ENCODE data around the gene WDR6. TPM values are rescaled to one million over a fixed set of nuclear protein-coding genes. Genes with fewer than 3 reads are reported as not detected.

Gene WDR6
- total RNA-seq, 1 donor from 2014 or later, result 409 TPM

DNA sequence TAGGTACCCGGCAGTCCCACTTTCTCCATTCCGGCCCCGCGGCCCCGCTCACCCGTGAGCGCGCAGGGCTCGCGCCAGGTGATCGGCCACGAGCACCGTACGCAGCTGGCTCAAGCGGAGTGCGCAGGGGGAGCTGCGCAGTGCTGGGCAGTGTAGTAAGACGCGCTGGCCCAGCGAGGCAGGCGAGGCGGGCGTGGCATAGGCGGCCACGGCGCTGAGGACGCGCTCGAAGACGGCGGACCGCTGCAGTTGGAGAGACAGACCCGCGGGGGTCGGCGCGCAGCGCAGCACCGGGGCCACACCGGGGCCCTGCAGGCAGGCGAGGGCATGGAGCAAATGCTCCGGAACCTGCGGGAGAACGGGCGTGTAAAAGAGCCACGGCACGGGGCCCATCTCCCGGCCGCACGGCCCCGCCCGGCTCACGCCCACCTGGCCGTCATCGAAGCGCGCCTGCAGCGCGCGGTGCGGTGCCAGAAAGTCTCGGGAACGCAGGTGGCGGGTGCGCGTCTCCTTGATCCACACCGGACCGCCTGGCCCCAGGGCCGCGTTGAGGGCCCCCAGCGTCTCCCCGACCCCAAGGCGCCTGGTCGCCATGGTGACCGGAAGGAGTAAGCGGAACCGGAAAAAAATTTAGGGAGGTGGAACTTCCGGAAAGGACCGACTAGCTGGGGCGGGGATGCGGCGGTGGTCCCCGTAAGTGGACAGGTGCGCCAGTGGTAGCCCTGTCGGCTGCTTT, 10.9 kb downstream of the WDR6 start, which contains the start of gene DALRD3:
Gene DALRD3 (minus strand): TSS at position 610 of the 736 bp plus-strand sequence. CDS start 16 bp downstream, at position 594.
- peak within 1 kb of the TSS; percentile 94 for H3K4me3 Mint-ChIP-seq
- peak in 1 of 2 experiments; percentile 72 for DNase-seq (ENCODE audit: low spot score in 2 of 2, unreplicated experiment in 2 of 2)

DNA sequence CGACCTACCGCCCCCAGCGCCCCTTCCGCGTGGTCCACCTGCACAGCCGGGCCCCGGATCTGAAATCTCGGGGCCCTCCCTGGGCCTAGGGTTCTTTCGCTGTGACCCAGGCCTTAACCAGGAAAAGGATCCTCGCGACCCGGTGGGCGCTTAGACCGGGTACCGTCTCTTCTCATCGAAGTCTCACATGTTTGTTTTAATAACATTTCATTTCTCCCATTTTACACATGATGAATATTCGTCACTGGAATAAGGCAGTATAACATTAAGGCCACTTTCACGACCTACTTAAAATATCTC, 11.5 kb downstream of the WDR6 start:
- H3K9me3 Mint-ChIP-seq, result no peaks in the 10 kb centered on the region
- DNase-seq (ENCODE audit: low spot score in 2 of 2, unreplicated experiment in 2 of 2), result no peak

More for the DNA sequence above, 10.9 kb downstream of the WDR6 start, which contains the start of gene DALRD3:
- no peaks in the 10 kb centered on the region for H3K9me3 Mint-ChIP-seq
- H3K36me3 Mint-ChIP-seq, result peaks cover 13% of the 10 kb centered on the region
- no peaks in the 10 kb centered on the region for H3K27me3 Mint-ChIP-seq (ENCODE audit: low read depth)
- H3K27ac Mint-ChIP-seq, result peak within 1 kb of the TSS; percentile 93
- H3K4me1 Mint-ChIP-seq, result peaks cover 33% of the 10 kb centered on the region
- TF ChIP-seq, protein P1, sequence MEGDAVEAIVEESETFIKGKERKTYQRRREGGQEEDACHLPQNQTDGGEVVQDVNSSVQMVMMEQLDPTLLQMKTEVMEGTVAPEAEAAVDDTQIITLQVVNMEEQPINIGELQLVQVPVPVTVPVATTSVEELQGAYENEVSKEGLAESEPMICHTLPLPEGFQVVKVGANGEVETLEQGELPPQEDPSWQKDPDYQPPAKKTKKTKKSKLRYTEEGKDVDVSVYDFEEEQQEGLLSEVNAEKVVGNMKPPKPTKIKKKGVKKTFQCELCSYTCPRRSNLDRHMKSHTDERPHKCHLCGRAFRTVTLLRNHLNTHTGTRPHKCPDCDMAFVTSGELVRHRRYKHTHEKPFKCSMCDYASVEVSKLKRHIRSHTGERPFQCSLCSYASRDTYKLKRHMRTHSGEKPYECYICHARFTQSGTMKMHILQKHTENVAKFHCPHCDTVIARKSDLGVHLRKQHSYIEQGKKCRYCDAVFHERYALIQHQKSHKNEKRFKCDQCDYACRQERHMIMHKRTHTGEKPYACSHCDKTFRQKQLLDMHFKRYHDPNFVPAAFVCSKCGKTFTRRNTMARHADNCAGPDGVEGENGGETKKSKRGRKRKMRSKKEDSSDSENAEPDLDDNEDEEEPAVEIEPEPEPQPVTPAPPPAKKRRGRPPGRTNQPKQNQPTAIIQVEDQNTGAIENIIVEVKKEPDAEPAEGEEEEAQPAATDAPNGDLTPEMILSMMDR (IDR thresholded peaks at IDR 0.05; ENCODE audit: unreplicated experiment), result no peak

DNA sequence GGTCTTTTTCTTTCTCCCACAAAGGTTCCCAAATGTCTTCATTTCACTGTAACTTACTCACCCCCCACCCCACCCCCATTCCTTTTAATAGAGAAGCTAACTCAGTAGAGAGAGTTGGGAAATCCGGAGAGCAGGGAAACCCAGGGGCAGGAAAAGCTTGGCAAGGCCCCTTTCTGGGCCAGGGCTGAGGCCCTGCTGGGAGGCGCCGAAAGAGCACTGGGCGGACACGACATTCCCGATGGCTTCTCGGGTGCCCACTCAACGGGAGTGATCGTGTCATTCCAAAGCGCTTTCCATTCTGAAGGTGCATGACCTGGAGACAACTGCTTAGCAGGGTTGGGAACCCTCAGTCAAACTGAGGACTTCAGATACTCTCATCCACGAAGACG, 12.7 kb downstream of the WDR6 start:
- Mint-ChIP-seq H3K36me3 (peaks cover 13% of the 10 kb centered on the region), H3K27me3 (ENCODE audit: low read depth) (no peaks in the 10 kb centered on the region)
- DNase-seq (ENCODE audit: low spot score in 2 of 2, unreplicated experiment in 2 of 2), result no peak

More for the DNA sequence above, 11.5 kb downstream of the WDR6 start:
- Mint-ChIP-seq H3K27ac (peak overlapping the region; percentile 93), H3K4me3 (peak overlapping the region; percentile 94), H3K27me3 (ENCODE audit: low read depth) (no peaks in the 10 kb centered on the region), H3K4me1 (peaks cover 36% of the 10 kb centered on the region), H3K36me3 (peaks cover 15% of the 10 kb centered on the region)
- TF ChIP-seq, protein P1 (IDR thresholded peaks at IDR 0.05; ENCODE audit: unreplicated experiment), result no peak

DNA sequence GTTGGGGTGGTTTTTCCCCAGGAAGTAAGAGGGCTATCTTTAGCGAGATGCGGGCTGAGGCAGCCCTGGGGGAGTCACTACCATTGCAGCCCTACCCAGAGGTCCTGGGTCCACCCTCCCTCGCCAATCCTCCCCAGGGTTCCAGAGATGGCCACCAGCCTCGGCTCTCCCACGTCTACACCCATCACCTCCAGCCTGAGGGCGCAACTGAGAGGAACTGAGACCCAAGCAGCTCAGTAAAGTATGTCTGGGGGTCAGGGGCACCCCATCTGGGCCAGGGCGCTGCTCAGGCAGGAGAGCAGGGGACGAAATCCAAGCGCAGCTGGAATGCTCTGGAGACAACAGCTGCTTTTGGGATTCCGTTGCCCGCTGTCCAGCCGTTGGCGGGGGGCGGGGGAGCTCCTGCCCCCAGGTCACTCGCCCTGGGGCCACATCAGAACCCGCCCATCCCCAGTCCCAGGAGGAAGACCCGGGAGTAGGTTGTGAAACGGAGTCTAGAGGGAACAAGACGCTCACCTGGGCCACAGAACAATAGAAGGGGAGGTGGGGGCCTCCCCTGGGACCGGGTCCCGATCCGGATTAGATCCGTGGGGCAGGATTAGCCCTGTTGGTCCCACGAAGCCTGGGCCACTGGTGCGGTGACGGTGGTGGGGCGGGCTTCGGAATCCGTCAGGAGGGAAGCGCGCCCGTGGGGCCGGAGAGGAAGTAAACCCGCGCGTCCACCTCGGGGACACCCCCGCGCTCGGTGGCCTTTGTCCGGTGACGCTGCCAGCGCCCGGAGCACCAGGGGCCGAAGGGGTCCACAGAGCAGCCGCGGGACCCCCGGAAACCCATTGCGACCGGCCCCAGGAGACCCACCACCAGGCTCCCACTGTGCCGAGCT, 13.4 kb downstream of the WDR6 start:
- H3K4me3 Mint-ChIP-seq, result peak overlapping the region; percentile 94
- TF ChIP-seq, protein P1 (IDR thresholded peaks at IDR 0.05; ENCODE audit: unreplicated experiment), result no peak
- no peak for DNase-seq (ENCODE audit: low spot score in 2 of 2, unreplicated experiment in 2 of 2)
- peaks cover 36% of the 10 kb centered on the region for H3K4me1 Mint-ChIP-seq
- H3K27ac Mint-ChIP-seq, result peak overlapping the region; percentile 76
- H3K27me3 Mint-ChIP-seq (ENCODE audit: low read depth), result no peaks in the 10 kb centered on the region
- H3K9me3 Mint-ChIP-seq, result no peaks in the 10 kb centered on the region
- peaks cover 11% of the 10 kb centered on the region for H3K36me3 Mint-ChIP-seq

More for the DNA sequence above, 12.7 kb downstream of the WDR6 start:
- Mint-ChIP-seq H3K4me3 (peak overlapping the region; percentile 94), H3K27ac (peak overlapping the region; percentile 76), H3K9me3 (no peaks in the 10 kb centered on the region), H3K4me1 (peaks cover 36% of the 10 kb centered on the region)
- TF ChIP-seq, protein P1 (IDR thresholded peaks at IDR 0.05; ENCODE audit: unreplicated experiment), result no peak

DNA sequence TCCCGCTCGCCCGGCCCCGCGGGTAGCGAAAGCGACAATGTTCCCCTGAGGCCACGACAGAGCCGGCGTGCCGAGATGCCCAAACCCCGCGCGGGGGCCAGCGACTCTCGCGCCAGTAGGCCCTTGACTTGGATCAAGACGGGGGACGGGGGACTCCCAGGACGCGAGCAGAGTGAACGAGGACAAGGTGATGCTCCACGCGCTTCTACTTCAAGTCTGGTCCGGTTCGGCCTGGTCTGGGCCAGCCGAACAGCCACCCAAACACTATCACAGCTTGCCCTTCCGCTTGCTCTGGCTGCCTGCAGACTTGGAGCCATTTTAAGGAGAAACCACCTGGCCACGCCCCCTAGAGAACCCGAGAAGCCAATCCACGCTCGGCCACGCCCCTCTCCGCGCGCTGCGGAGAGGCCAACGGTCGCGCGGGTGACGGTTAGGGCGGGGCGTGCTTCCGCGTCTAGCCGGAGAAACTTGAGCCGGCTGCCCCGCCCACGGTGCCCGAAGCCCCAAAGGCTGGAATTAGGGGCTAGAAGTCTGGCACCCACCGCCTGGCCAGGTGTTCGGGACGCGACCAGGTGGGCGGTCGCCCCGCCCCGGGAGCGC, 14.1 kb downstream of the WDR6 start:
- DNase-seq (ENCODE audit: low spot score in 2 of 2, unreplicated experiment in 2 of 2), result peak; percentile 97
- H3K36me3 Mint-ChIP-seq, result peaks cover 12% of the 10 kb centered on the region
- TF ChIP-seq, protein P1 (IDR thresholded peaks at IDR 0.05; ENCODE audit: unreplicated experiment), result no peak
- no peaks in the 10 kb centered on the region for H3K27me3 Mint-ChIP-seq (ENCODE audit: low read depth)
- H3K9me3 Mint-ChIP-seq, result no peaks in the 10 kb centered on the region
- peaks cover 36% of the 10 kb centered on the region for H3K4me1 Mint-ChIP-seq
- H3K4me3 Mint-ChIP-seq, result peak overlapping the region; percentile 94
- peak overlapping the region; percentile 98 for H3K27ac Mint-ChIP-seq
